SU-DHL-6 (cell line): Measurements from ENCODE around the gene CEP164.

Experiments used
- H2AFZ ChIP-seq: fragments of 200-600 bp; sonication (generic); 2 replicates; pipeline ENCODE4 v1.6.1; 2014; ENCODE audit warnings: low read depth, mild to moderate bottlenecking, moderate library complexity, mixed read lengths, antibody characterized with exemption, low read length; ENCODE audit not compliant: severe bottlenecking
- H3F3A ChIP-seq: fragments of 200-600 bp; shearing (Covaris generic); 2 replicates; pipeline ENCODE4 v1.6.0; 2016; ENCODE audit warnings: antibody characterized with exemption, mild to moderate bottlenecking; ENCODE audit not compliant: insufficient read depth
- H3K27ac ChIP-seq: fragments of 200-600 bp; sonication (generic); 2 replicates; pipeline ENCODE4 v1.5.1; 2016; ENCODE audit warnings: low read depth, mild to moderate bottlenecking, low read length, moderate library complexity, mixed read lengths
- H3K27me3 ChIP-seq: fragments of 200-600 bp; sonication (generic), shearing (Covaris generic); 2 replicates; pipeline ENCODE4 v1.6.0; 2014; ENCODE audit warnings: mild to moderate bottlenecking, low read length
- H3K36me3 ChIP-seq: fragments of 200-600 bp; sonication (generic); 2 replicates; pipeline ENCODE4 v1.6.1; 2014; ENCODE audit warnings: mild to moderate bottlenecking, low read length, mixed read lengths
- H3K4me2 ChIP-seq: fragments of 300-600, 200-600 bp; shearing (Covaris generic), sonication (generic); 2 replicates; pipeline ENCODE4 v1.6.0; 2014; ENCODE audit warnings: low read length, low read depth, mild to moderate bottlenecking; ENCODE audit not compliant: poor library complexity, severe bottlenecking
- H3K4me3 ChIP-seq: fragments of 200-600 bp; sonication (generic); 2 replicates; pipeline ENCODE4 v1.5.1; 2014; ENCODE audit warnings: antibody characterized with exemption, low read length, mild to moderate bottlenecking, mixed read lengths; ENCODE audit not compliant: insufficient read depth, poor library complexity, severe bottlenecking
- H3K79me2 ChIP-seq: fragments of 200-600 bp; sonication (generic); 2 replicates; pipeline ENCODE4 v1.6.1; 2014; ENCODE audit warnings: mild to moderate bottlenecking, low read length, moderate library complexity; ENCODE audit not compliant: insufficient read depth
- H3K9ac ChIP-seq: fragments of 200-600 bp; sonication (generic); 2 replicates; pipeline ENCODE4 v1.7.0; 2014; ENCODE audit warnings: mild to moderate bottlenecking, low read length
- H3K9me2 ChIP-seq: fragments of 200-600 bp; sonication (generic); replicated peaks from 2 replicates; pipeline ENCODE4 v1.6.1; 2014; ENCODE audit warnings: low read length; ENCODE audit not compliant: insufficient read depth
- H3K9me3 ChIP-seq: fragments of 200-600 bp; sonication (generic); 2 replicates; pipeline ENCODE4 v1.6.1; 2014; ENCODE audit warnings: low read length, mixed read lengths; ENCODE audit not compliant: insufficient read depth
- H4K20me1 ChIP-seq: fragments of 200-600 bp; sonication (generic); 2 replicates; pipeline ENCODE4 v1.6.1; 2014; ENCODE audit warnings: low read depth, mild to moderate bottlenecking, antibody characterized with exemption, low read length, moderate library complexity, mixed read lengths
- EZH2phosphoT487 ChIP-seq: fragments of 200-600 bp; sonication (generic), shearing (Covaris generic); conservative IDR thresholded peaks from 2 replicates; pipeline ENCODE4 v1.6.1; 2018; ENCODE audit warnings: mild to moderate bottlenecking, antibody characterized with exemption, low read length, moderate library complexity, mixed read lengths
- TF ChIP-seq, protein P1 (sequence below): fragments of 200-600 bp; sonication (generic); IDR thresholded peaks from one replicate; pipeline ENCODE4 v1.5.1; 2017; ENCODE audit warnings: antibody characterized with exemption, mild to moderate bottlenecking, low read length, moderate library complexity; ENCODE audit not compliant: insufficient read depth, poor library complexity, severe bottlenecking

CEP164 gene

DNA sequence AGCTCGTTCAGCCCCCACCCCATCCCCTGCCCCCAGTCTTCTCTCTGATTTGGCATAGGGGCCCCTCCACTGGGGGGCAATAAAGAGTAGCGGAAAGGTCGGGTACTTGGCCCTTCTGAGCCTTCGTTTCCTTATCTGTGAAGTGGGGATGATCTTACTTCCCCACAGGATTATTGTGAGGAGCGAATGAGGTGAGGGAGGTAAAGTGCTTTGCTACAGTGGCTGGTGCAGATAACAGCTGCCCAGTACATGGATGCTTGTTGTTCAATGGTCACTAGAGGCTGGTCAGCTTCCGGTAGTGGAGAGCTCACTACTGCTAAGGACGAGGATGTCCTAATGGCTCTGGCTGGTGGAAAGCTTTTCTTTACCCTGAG, 101.2 kb downstream of the CEP164 start:
- Histone ChIP-seq H3K9me3 (no peaks in the 10 kb centered on the region), H3K4me3 (no peak overlapping the region), H3K36me3 (no peaks in the 10 kb centered on the region), H3K9me2 (no peaks in the 10 kb centered on the region), H2AFZ (no peak overlapping the region), H4K20me1 (no peaks in the 10 kb centered on the region), H3K27me3 (no peaks in the 10 kb centered on the region), H3F3A (no peaks in the 10 kb centered on the region), H3K9ac (no peak overlapping the region), H3K4me2 (no peak overlapping the region), H3K79me2 (no peaks in the 10 kb centered on the region), H3K27ac (no peak overlapping the region)
- TF ChIP-seq EZH2phosphoT487 = no peak
- TF ChIP-seq, protein P1, sequence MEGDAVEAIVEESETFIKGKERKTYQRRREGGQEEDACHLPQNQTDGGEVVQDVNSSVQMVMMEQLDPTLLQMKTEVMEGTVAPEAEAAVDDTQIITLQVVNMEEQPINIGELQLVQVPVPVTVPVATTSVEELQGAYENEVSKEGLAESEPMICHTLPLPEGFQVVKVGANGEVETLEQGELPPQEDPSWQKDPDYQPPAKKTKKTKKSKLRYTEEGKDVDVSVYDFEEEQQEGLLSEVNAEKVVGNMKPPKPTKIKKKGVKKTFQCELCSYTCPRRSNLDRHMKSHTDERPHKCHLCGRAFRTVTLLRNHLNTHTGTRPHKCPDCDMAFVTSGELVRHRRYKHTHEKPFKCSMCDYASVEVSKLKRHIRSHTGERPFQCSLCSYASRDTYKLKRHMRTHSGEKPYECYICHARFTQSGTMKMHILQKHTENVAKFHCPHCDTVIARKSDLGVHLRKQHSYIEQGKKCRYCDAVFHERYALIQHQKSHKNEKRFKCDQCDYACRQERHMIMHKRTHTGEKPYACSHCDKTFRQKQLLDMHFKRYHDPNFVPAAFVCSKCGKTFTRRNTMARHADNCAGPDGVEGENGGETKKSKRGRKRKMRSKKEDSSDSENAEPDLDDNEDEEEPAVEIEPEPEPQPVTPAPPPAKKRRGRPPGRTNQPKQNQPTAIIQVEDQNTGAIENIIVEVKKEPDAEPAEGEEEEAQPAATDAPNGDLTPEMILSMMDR = no peak

DNA sequence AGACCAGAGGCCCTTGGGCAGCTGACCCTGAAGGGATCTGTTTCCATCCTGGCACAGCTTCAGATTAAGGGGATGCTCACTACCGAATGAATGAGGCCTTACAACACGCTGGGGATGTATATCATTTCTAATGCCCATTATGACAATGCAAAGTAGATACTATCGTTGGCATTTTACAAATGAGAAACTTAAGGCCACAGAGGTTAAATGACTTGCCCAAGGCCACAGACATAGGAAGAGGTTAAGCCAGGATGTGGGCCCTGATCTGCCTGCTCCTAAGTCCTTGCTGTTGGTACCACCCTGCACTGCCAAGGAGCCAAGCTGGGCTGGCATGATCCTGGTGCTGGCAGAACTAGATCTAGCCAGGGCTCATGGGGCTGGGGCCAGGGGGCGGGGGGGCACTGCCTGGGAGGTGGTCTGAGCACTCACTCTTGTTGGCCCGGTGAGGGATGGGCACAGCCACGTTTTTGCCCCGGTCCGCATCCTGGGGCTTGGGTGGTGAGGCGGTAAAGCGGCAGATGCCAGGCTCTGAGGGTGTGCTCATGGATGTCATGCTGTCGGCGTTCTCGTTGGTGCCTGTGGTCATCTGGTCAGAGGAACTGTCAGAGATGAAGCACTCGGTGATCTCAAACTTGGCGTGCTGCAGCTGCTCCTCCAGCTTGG, 102.8 kb downstream of the CEP164 start:
- no peaks in the 10 kb centered on the region for H3K9me2 ChIP-seq
- no peaks in the 10 kb centered on the region for H3K9me3 ChIP-seq
- H3K27ac ChIP-seq = no peak overlapping the region
- H3K4me2 ChIP-seq = no peak overlapping the region
- H4K20me1 ChIP-seq = no peaks in the 10 kb centered on the region
- H3K79me2 ChIP-seq = no peaks in the 10 kb centered on the region
- H3K36me3 ChIP-seq = no peaks in the 10 kb centered on the region
- H3F3A ChIP-seq = no peaks in the 10 kb centered on the region
- H3K4me3 ChIP-seq = no peak overlapping the region
- TF ChIP-seq, protein P1 = no peak
- TF ChIP-seq EZH2phosphoT487 = no peak
- no peak overlapping the region for H2AFZ ChIP-seq
- H3K27me3 ChIP-seq = no peaks in the 10 kb centered on the region
- no peak overlapping the region for H3K9ac ChIP-seq

DNA sequence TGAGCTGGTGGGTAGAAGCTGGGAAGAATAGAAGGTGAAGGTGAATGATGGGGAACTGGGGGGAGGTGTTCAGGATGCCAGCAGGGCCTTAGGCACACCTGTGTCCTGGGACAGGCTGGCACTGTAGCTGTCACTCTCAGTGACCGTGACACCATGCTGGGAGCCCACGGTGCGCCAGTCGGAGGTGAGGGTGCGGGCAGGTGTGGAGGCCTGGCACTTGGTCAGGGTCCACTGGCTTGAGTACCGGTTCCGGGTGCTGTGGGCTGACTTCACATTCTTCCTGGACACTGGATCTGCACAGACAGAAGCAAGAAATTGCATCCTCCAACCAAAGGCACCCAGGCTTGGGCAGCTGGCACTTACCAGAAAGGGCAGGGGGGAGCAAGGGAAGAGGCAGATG, 103.8 kb downstream of the CEP164 start:
- no peaks in the 10 kb centered on the region for H4K20me1 ChIP-seq
- no peak overlapping the region for H3K4me3 ChIP-seq
- no peak overlapping the region for H3K4me2 ChIP-seq
- H3K9me2 ChIP-seq = no peaks in the 10 kb centered on the region
- H2AFZ ChIP-seq = no peak overlapping the region
- no peaks in the 10 kb centered on the region for H3K27me3 ChIP-seq
- H3K79me2 ChIP-seq = no peaks in the 10 kb centered on the region
- H3K36me3 ChIP-seq = no peaks in the 10 kb centered on the region
- no peak overlapping the region for H3K9ac ChIP-seq
- no peaks in the 10 kb centered on the region for H3K9me3 ChIP-seq
- H3K27ac ChIP-seq = no peak overlapping the region
- TF ChIP-seq, protein P1 = no peak
- no peak for TF ChIP-seq EZH2phosphoT487
- no peaks in the 10 kb centered on the region for H3F3A ChIP-seq
